DND-41 (cell line): ENCODE measurements around the gene SIL1.
A peak's percentile ranks its signal among the peaks of the same experiment; 100 is the strongest.

Source experiments
- ATAC-seq: fragments of 200-7000 bp; cut with Tn5 transposase; 3 replicates; pipeline ENCODE4 v1.9.1; 2021; ENCODE audit warnings: low read depth; ENCODE audit not compliant: insufficient read depth
- DNase-seq: peaks from one replicate; pipeline ENCODE4 v3.0.0-alpha.2; 2020
- H2AFZ ChIP-seq: 2 replicates; pipeline ENCODE4 v1.6.0; 2012; ENCODE audit warnings: low read depth, low read length
- H3K27ac ChIP-seq: 2 replicates; pipeline ENCODE4 v1.5.1; 2012; ENCODE audit warnings: low read length, inconsistent platforms
- H3K27me3 ChIP-seq: fragments of 200-600 bp; sonication (generic); 2 replicates; pipeline ENCODE4 v1.6.0; 2012; ENCODE audit warnings: low read length, mild to moderate bottlenecking, inconsistent platforms; ENCODE audit not compliant: insufficient read depth, poor library complexity
- H3K36me3 ChIP-seq: 2 replicates; pipeline ENCODE4 v1.5.1; 2012; ENCODE audit warnings: low read length, inconsistent platforms; ENCODE audit not compliant: insufficient read depth
- H3K4me1 ChIP-seq: 2 replicates; pipeline ENCODE4 v1.5.1; 2012; ENCODE audit warnings: mild to moderate bottlenecking, low read length; ENCODE audit not compliant: insufficient read depth
- H3K4me2 ChIP-seq: 2 replicates; pipeline ENCODE4 v1.6.0; 2012; ENCODE audit warnings: mild to moderate bottlenecking, moderate library complexity, low read length, inconsistent platforms; ENCODE audit not compliant: insufficient read depth
- H3K4me3 ChIP-seq, 2 experiments: fragments of 200-600 bp in 1 of 2; shearing (Covaris generic) in 1 of 2; 2 replicates each; pipeline ENCODE4 v1.5.1; 2012 to 2016; ENCODE audit warnings: inconsistent platforms in 2 of 2, low read length in 2 of 2, mild to moderate bottlenecking in 2 of 2, low read depth in 1 of 2, moderate library complexity in 1 of 2
- H3K79me2 ChIP-seq: 2 replicates; pipeline ENCODE4 v1.6.0; 2012; ENCODE audit warnings: low read length, inconsistent platforms; ENCODE audit not compliant: insufficient read depth
- H3K9ac ChIP-seq: 2 replicates; pipeline ENCODE4 v1.6.0; 2012; ENCODE audit warnings: low read depth, mild to moderate bottlenecking, inconsistent platforms, low read length, moderate library complexity
- H3K9me3 ChIP-seq: 2 replicates; pipeline ENCODE4 v1.5.1; 2012; ENCODE audit warnings: low read length, moderate library complexity, mild to moderate bottlenecking, inconsistent platforms; ENCODE audit not compliant: insufficient read depth, severe bottlenecking
- H4K20me1 ChIP-seq: 2 replicates; pipeline ENCODE4 v1.6.0; 2012; ENCODE audit warnings: low read length; ENCODE audit not compliant: insufficient read depth
- CTCF ChIP-seq: IDR thresholded peaks from 2 replicates; pipeline ENCODE4 v1.5.1; 2012; ENCODE audit warnings: borderline replicate concordance, low read length, moderate library complexity, mild to moderate bottlenecking; ENCODE audit not compliant: poor library complexity, severe bottlenecking; ENCODE audit errors: extremely low read depth
- EZH2 ChIP-seq: IDR thresholded peaks from 3 replicates; pipeline ENCODE4 v1.6.1; 2012; ENCODE audit warnings: borderline replicate concordance, low read depth, mild to moderate bottlenecking, moderate library complexity, low read length, inconsistent platforms; ENCODE audit not compliant: severe bottlenecking

Gene SIL1

GRCh38 chr5:139204196-139204595, 6.0 kb upstream of the SIL1 start:
- no peak for TF ChIP-seq EZH2
- no peak for TF ChIP-seq CTCF
- no peak for ATAC-seq

GRCh38 chr5:139199321-139199720, 1.2 kb upstream of the SIL1 start:
- H3K9ac ChIP-seq, result no peak overlapping the region
- H3K79me2 ChIP-seq, result peaks cover 27% of the 10 kb centered on the region
- no peak for TF ChIP-seq CTCF
- TF ChIP-seq EZH2, result no peak
- no peaks in the 10 kb centered on the region for H3K27me3 ChIP-seq
- no peak overlapping the region for H3K27ac ChIP-seq
- no peak overlapping the region for H2AFZ ChIP-seq
- H3K4me1 ChIP-seq, result peaks cover 26% of the 10 kb centered on the region
- H4K20me1 ChIP-seq, result no peaks in the 10 kb centered on the region
- H3K4me2 ChIP-seq, result no peak overlapping the region
- DNase-seq (no peak), ATAC-seq (no peak)
- no peak overlapping the region for H3K4me3 ChIP-seq
- no peaks in the 10 kb centered on the region for H3K9me3 ChIP-seq
- peaks cover 7% of the 10 kb centered on the region for H3K36me3 ChIP-seq

More at GRCh38 chr5:139204196-139204595, 6.0 kb upstream of the SIL1 start:
- peaks cover 4% of the 10 kb centered on the region; the same call in 1 of the 2 replicates for H3K4me1 ChIP-seq
- no peak overlapping the region for H2AFZ ChIP-seq
- H3K79me2 ChIP-seq, result no peaks in the 10 kb centered on the region
- H3K27ac ChIP-seq, result no peak overlapping the region
- DNase-seq, result no peak
- H3K9me3 ChIP-seq, result no peaks in the 10 kb centered on the region
- H3K27me3 ChIP-seq, result no peaks in the 10 kb centered on the region
- no peak overlapping the region for H3K4me2 ChIP-seq
- no peaks in the 10 kb centered on the region for H4K20me1 ChIP-seq
- H3K36me3 ChIP-seq, result no peaks in the 10 kb centered on the region
- no peak overlapping the region for H3K4me3 ChIP-seq
- no peak overlapping the region for H3K9ac ChIP-seq

- Histone ChIP-seq H3K36me3 (peaks cover 7% of the 10 kb centered on the region), H3K4me1 (peaks cover 26% of the 10 kb centered on the region), H3K79me2 (peaks cover 45% of the 10 kb centered on the region), H3K4me2 (peak overlapping the region; percentile 83), H3K27ac (peak overlapping the region; percentile 42; the same call in 1 of the 2 replicates), H3K9ac (peak overlapping the region; percentile 87), H4K20me1 (no peaks in the 10 kb centered on the region), H3K27me3 (no peaks in the 10 kb centered on the region), H3K9me3 (no peaks in the 10 kb centered on the region), H2AFZ (no peak overlapping the region), H3K4me3 (peak overlapping the region in 1 of 2 experiments; percentile 81; a peak in 1 of 4 replicates)
- ATAC-seq (no peak), DNase-seq (no peak)
- no peak for TF ChIP-seq CTCF
- no peak for TF ChIP-seq EZH2
Observed at GRCh38 chr5:139196296-139196956, 1.7 kb downstream of the SIL1 start.
